DMS53 (cell line): Measurements from ENCODE around the gene BTN3A1.
"Not testable (repeated sequence)": the region's sequence is repeated elsewhere in the genome, so short reads cannot be mapped to it uniquely, and the experiment has no call there.

Experiments used
- DNase-seq: peaks from one replicate; lab custom pipeline; 2025; lab: John Stamatoyannopoulos, UW

BTN3A1 gene

DNA sequence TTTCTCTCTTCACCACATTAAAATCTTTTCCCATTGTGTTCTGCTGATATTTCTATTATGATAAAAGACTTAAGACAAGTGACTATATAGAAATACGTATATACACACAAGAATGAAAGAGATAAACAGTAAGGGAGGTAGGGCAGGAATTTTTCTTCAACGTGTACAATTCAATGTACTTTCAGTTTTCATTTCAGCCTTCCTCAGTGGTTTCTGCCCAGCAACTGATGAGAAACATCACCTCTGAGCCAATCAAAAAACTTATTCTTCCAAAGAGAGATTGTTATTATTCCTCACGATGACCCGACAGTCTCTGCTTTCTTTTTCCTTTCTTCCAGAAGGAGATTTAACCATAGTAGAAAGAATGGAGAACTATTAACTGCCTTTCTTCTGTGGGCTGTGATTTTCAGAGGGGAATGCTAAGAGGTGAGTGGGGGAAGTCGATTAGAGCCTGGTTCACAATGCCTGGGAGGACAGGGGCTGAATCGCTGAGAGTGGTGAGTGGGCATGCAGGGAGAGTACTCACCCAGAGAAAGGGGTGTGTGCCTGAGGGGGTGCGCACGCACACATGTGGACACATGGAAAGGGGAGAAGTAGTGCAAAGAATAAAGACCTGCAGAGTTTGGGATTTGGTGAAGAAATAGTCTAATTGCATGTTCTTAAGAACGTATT, at the start of gene BTN3A1:
Gene BTN3A1, plus strand, starts transcription at position 289 of the 672 bp plus-strand sequence. CDS start 3,289 bp downstream, outside the sequence.
- DNase-seq: peak; percentile 82

DNA sequence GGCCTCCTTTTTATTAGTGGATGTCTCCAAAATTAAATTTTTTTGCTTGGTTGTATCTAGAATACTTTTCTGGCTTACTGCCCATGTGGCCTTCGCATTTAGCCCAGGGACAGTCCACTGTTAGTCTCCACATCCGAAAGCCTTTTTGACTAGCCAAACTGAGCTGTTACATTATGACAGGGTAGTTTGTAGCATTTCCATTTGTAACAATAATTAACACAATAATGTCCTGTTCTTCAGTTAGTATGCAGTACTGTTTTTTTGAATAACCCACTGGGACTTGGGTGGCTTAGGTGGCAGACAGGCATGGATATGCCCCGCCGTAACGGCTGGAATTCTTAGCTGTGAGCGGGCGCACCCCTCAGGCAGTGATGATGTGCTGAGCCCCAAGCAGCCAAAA, 49.8 kb upstream of the BTN3A1 start:
- DNase-seq: no peak

DNA sequence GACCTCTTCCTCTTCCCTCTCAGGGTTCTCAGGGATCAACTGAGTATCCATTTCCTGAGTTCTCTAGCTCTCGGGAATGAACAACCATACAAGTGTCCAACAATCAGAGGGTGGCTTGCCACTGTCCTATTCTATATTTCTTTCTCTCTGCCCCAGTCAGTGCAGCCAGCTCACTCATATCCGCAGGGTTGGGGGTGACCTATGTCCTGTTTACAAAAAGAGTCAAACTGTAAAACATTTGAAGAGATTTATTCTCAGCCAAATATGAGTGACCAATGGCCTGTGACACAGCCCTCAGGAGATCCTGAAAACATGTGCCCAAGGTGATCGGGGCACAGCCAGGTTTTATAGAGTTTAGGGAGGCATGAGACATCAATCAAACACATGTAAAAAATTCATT, 47.9 kb upstream of the BTN3A1 start:
- DNase-seq: no peak

DNA sequence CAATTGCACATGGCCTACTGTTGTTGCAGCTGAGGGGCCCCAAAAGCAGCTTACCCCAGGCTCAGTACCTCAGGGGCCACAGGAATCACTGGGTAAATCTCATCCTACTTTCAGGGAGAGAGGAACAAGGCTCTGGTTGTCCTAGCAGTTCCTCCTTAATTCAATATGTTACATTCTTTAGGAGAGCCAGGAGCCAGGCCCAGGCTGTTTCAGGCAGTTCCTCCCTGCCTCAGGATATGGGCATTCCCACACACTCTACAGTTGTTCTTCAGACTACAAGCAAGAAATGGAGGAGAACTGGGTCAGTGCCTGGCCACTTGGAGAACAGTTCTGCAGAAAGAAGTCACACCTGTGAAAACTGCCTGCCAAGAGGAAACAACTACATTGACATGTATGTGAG, 46.7 kb upstream of the BTN3A1 start:
- no peak for DNase-seq

DNA sequence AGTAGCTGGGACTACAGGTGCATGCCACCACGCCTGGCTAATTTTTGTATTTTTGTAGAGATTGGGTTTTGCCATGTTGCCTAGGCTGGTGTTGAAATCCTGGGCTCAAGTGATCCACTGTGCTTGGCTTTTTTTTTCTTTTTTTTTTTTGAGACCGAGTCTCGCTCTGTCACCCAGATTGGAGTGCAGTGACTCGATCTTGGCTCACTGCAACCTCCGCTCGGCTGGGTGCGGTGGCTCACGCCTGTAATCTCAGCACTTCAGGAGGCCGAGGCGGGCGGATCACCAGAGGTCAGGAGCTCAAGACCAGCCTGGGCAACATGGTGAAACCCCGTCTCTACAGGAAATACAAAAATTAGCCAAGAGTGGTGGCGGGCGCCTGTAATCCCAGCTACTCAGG, 44.5 kb upstream of the BTN3A1 start:
- DNase-seq: not testable (repeated sequence)

DNA sequence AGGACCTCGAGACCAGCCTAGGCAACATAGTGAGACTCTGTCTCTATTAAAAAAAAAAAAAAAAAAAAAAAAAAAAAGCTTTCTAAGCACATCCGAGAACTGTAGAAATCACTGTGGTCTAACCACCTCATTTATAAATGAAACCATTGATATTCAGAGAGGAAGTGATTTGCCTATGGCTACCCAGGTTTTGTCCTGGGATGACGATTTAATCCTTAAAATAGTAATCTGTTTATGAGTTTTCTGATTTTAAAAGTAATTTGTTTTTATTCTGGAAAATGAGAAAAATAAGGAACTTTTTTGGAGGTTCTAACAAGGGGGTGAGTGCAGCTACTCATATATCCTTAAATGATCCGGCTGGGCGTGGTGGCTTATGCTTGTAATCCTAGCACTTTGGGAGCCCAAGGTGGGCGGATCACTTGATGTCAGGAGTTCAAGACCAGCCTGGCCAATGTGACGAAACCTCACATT, 43.5 kb upstream of the BTN3A1 start:
- no peak for DNase-seq

DNA sequence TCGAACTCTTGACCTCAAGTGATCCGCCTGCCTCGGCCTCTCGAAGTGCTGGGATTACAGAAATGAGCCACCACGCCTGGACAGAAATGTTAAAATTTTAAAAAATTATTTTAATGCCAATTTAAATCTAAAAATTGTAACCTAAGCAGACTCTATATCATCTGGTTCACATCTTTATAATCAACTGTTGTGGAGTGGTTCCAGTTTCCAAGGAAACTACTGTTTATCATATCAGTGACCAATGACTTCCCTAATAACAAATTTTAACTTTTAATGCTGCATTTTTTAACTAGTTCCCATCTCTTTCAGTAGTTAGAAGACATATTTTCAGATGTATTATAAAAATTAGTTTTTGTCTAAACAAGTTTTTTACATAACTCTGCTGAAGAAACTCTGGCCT, 42.3 kb upstream of the BTN3A1 start:
- no peak for DNase-seq

DNA sequence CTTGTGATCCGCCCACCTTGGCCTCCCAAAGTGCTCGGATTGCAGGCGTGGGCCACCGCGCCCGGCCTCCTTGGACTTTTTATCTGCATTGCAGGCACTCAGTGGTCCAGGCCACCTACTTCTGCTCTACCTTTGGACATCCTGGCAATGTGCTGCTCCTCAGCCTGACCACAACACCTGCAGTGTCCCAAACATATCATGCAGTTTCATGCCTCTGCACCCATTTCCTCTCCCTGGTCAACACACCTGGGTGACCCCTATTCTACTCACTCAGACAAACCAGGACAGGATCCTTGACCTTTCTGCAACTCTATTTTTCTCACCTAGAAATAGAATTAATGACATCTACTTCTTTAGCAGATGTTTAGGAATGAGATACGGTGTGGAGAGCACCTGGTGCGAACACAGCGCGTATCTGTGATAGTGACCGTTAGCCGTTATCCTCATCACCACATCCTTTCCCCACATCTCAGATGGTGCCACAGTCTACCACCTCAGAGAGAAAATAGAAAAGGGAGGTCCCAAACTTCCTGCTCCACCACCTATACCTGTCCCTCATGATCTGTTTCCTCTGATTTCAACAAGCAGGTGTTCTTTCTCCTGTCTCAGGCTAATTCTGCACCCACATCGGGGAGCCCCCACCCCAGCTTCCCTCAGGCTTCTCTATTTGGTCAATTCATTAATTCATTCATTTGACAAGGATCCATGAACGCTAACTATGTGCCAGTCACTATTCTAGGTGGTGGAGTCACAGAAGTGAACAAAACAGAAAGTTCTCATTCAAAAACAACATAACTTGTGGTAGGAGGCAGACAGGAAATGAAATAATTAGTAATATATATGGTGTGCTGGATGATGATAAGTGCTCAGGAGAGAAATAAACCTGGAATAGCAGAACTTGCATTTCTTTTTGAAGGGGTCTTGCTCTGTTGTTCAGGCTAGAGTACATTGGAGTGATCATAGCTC, 41.3 kb upstream of the BTN3A1 start:
- DNase-seq: no peak

DNA sequence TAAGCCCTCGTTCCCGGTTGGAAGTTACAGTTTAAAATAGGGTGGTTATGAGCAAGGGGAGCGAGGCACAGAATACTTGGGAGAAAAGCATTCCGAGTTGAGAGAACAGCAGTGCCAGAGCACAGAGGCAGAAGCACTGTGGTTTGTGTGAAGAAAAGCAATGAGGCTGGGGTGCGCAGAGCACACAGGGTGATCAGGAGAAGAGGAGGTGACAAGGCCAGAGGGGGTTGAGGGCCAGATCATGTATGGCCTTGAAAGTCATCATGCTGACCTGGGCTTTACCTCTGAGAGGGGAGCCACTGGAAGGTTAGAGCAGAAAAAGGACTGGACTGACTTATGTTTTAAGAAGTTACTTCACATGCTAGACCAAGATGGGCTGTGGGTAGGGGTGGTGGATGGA, 40.5 kb upstream of the BTN3A1 start:
- no peak for DNase-seq

DNA sequence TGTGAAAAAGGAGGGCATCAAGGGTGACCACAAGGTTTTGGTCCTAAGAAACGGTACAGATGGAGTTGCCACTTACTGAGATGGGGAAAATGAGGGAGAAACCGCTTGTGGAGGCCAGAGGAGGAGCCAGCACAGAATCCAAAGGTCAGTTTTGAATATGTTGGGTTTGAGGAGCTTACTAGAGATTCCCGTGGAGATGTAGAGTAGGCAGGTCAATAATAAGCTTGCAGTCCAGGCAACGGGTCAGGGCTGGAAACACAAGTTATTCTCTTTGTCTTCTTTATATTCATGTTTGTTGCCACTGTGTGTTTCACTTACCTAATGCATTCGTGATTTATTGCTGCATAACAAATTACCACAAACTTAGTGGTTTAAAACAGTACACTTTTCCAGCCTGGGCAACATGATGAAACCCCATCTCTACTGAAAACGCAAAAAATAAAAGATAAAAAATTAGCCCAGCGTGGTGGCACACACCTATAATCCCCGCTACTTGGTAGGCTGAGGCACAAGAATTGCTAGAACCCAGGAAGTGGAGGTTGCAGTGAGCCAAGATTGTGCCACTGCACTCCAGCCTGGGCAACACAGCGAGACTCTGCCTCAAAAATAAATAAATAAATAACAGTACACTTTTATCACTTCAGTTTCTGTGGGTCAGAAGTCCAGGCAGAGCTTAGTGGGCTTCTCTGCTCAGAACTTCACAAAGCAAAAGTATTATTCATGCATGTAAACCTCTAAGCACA, 39.8 kb upstream of the BTN3A1 start:
- no peak for DNase-seq

DNA sequence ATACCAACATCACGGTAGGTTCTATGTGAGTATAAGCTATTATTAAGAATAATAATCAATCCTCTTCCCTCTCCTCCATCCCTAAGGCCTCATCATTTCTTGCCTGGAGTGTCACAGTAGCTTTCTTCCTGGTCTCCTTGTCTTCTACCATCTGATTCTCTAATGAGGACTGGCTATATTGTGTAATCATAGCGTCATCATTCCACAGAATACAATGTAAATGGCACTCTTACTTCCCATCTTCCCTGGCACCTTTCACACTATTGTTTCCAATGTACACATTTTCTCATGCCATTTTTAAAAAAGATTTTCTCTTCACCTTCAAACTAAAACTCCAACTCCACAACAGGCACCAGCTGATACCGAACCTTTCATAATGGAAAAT, 39.2 kb upstream of the BTN3A1 start:
- no peak for DNase-seq

DNA sequence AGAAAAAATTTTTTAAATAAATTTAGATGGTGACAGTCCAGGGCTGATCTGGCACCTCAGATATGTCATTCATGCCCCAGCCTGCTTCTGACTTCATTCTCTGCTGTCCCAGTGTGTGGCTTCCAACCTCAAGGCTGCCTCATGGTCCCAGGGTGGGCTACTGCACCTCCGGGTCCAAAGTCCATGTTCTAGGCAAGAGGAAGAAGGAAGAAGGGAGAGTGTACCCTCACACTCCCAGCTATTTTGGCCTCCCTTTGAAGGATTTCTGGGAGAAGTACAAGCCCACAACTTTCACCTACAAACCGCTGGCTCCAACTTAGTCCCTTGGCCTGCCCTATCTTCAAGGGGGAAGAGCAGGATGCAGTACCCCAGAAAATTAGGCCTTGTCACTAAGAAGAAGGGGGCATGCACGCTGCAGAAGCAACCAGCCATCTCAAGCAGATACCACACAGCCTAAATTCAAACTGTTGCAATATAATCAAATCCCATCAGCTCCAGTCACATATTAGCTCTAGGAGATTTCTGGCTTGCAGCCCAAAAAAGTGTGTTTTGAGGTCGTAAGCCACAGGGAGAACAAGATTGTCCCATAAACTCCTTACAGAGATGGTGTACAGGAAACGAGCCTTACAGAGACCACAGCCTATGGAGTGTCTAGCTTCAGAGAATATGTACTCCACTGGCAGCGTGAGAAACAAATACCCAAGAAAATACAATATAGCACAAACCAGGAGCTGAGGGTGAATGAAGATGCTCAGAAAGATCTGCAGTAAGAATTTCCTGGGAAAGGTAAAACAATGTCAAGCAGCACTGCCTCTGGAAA, 38.0 kb upstream of the BTN3A1 start:
- DNase-seq: peak; percentile 24

DNA sequence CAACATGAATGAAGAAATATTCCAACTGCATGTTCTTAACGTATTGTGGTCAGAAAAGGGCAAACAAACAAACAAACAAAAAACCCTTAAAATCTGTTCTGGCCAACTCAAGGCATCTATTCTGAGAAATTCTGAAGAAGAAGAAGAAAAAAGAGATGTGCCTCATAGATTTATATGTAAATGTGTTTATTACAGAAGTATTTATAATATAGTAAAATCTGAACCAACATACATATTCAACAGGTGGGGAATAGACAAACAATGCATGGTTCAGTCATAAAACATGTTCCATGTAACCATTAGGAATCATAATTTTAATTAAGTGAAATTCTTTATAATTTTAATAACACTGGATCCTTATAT, 36.5 kb upstream of the BTN3A1 start:
- DNase-seq: no peak

DNA sequence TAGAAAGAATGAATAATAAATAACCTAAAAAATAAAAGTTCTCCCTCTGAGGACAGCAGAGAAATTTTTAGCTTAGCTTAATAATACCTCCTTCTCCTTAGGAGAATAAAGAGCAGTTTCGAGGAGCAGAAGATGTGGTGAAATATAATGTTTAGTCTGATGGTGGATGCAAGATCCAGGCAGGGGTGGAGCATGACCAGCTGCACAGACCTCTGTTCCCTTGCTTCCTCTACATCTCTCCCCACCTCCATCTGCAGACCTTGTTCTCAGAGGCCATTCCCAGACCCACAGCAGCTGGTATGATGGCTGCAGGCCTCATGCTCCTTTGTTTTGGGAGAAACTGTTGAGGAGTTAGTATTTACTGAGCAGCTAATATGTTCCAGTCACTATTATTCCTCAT, 35.6 kb upstream of the BTN3A1 start:
- peak; percentile 37 for DNase-seq

DNA sequence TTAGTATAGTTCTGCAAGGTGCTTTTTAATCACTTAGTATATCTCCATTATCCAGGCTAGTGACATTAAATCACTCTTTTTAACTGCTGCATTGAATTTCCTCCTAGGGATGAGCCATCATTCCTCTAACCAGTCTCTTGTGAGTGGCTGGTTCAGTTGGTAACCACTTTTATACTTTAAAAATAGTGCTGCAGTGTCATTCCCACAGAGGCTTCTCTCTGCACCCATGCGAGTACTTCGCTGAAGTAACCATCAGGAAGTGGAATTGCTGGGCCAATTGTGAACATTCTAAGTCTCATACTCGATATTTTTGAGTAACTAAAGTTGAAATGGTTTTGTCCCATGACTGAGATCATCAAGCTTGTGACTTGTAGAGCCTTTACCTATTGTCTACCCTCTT, 35.0 kb upstream of the BTN3A1 start:
- DNase-seq: no peak

DNA sequence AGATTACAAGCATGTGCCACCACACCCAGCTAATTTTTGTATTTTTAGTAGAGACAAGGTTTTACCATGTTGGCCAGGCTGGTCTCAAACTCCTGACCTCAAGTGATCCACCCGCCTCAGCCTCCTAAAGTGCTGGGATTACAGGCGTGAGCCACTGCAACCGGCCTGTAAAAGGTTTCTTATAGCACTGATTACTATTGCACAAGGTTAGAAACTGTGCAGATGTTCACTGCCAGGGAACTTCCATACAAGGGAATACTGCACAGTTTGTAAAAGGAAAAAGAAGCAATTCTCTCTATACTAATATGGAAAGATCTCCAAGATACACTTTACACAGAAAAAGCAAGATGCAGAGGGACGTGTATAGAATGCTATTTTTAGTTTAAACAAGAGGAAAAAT, 30.3 kb upstream of the BTN3A1 start:
- not testable (repeated sequence) for DNase-seq

DNA sequence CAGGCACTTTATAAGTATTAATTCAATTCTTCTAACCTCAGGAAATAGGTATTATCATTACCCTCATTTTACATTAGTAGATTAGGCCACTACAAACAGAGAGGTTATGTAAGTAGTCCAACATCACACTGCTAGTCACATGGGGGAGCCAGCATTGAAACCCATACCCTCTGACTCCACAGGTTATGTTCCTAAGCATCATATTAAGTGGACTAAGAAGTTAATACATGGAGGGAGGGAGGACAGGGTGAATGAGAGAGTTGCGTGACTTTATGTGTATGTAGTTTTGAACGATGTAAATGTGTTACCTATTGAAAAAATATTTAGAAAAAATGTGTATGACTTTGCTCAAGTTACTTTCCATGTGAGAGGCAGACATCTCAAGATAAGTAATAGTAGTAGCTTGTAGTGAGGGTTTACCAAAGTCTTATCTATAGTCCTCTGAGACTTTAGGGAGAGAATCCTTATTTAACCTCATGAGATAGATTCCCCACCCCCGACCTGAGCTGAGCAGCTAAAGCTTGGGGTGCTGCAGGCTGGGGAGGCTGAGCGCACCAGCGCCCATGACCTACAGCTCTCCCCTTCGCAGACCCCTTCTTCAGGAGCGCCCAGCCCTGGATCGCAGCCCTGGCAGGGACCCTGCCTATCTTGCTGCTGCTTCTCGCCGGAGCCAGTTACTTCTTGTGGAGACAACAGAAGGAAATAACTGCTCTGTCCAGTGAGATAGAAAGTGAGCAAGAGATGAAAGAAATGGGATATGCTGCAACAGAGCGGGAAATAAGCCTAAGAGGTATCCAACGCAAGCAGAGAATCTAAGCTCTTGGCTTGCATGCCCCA, 29.5 kb upstream of the BTN3A1 start:
- DNase-seq: no peak

DNA sequence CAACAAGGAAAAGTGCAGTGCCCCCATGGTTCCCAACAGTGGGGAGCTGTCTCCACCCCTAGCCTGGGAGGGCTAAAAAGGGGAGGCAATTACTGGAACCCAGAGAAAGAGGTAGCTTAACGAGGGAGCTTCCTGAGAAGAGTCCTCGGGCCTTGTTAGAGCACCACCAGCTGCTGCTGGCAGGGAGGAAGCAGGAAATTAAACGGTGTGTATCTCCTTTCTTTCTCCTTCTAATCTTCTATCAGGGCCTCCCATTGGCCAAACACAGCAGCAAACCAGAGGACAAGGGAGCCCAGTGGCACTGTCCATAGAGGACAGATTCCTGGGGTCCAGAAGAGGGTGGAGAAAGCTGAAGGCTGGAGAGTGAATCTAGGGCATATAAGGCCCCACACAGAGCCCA, 26.8 kb upstream of the BTN3A1 start:
- peak; percentile 9 for DNase-seq

DNA sequence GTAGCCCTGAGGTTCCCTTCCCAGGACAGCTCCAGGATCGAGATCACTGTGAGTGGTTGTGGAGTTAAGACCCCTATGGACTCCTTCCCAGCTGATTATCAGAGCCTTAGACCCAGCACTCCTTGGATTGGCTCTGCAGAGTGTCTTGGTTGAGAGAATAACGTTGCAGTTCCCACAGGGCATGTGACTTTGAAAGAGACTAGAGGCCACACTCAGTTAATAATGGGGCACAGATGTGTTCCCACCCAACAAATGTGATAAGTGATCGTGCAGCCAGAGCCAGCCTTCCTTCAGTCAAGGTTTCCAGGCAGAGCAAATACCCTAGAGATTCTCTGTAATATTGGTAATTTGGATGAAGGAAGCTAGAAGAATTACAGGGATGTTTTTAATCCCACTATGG, 24.4 kb upstream of the BTN3A1 start:
- no peak for DNase-seq

DNA sequence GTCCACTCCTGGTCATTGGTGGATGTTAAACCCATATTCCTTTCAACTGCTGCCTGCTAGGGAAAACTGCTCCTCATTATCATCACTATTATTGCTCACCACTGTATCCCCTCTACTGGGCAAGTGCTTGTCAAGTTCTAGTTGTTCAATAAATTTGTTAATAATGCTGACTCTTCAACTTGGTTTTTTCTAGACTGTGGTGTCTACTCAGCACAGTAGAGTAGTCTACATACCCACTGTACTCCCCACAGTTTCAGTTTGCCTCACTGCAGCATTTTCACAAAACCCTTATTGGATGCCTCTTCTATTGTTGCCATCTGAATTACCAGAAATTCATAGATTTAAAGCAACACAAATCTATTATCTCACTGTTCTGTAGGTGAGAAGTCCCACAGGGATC, 23.9 kb upstream of the BTN3A1 start:
- not testable (repeated sequence) for DNase-seq

DNA sequence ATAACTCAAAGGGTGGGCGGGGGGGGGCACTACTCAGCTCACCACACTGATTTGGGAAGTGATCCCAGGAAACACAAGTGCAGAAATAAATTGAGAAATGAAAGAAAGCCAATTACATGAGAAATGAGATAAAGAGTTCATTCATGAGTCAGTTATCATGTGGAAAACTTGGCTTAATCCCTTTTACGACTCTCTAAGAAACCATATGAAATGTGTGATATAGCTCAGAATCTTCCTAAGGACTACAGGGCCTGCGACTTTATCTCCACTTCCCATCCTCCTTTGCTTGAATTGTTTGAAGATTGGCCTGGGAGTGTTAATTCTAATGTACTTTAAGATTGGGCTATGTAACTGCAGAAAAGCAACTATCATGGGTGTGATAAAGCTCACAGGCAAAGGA, 22.8 kb upstream of the BTN3A1 start:
- DNase-seq: no peak
